H1 (cell line): ENCODE results near the gene ABCG1. TPM values are rescaled to one million over a fixed set of nuclear protein-coding genes. Genes with fewer than 3 reads are reported as not detected.

ENCODE experiments used
- ATF2 ChIP-seq: IDR thresholded peaks from 2 replicates; pipeline ENCODE4 v1.6.1; 2012; ENCODE audit warnings: low read length, inconsistent platforms
- polyA plus RNA-seq, 7 experiments: library from polyadenylated mRNA; depleted of rRNA in 3 of 7; stranded (reverse) in 5 of 7; unstranded in 2 of 7; fragments of >200 nt in 5 of 7; fragments of 200-250 nt in 2 of 7; gene quantifications; 1 replicate in 5 of 7; 2 replicates in 1 of 7; 4 replicates in 1 of 7; pipeline versions ENCODE4 v1.2.1 to v1.2.3, GENCODE V29; 2011 to 2013; ENCODE audit warnings: missing spikeins in 2 of 7, mixed read lengths in 2 of 7
- total RNA-seq: library from RNA; stranded (reverse); fragmentation: NEBNext Ultra II Directional; extraction: Animal tissue kit (Norgen Biotek cat#: 25700); gene quantifications from 2 replicates; pipeline ENCODE4 v1.2.1, GENCODE V29; 2021

ABCG1 gene
- total and polyA plus RNA-seq, 2 of the 8 experiments (the other 6 are each of a cell fraction or from before 2014, with no cell fraction given) = 2.1 to 4.0 TPM

- TF ChIP-seq ATF2 = no peak
Measured at GRCh38 chr21:42187976-42188653, 30.8 kb upstream of the ABCG1 start (continued).
